ENCODE measurements around the gene PSMD14.

PSMD14 gene

GRCh38 chr2:161421686-161422085 lies 113.5 kb downstream of the PSMD14 start:
- no peak for FAIRE-seq

GRCh38 chr2:161422816-161423403 lies 114.7 kb downstream of the PSMD14 start:
- FAIRE-seq: no peak

GRCh38 chr2:161423421-161424393 lies 115.5 kb downstream of the PSMD14 start:
- FAIRE-seq: no peak

GRCh38 chr2:161424394-161424769 lies 116.2 kb downstream of the PSMD14 start:
- FAIRE-seq: no peak

GRCh38 chr2:161424891-161425727 lies 116.9 kb downstream of the PSMD14 start:
- no peak for FAIRE-seq

GRCh38 chr2:161425728-161426454 lies 117.7 kb downstream of the PSMD14 start:
- no peak for FAIRE-seq

- FAIRE-seq: no peak
These were observed 118.3 kb downstream of the PSMD14 start for GRCh38 chr2:161426455-161426921.

GRCh38 chr2:161426922-161427663 lies 118.9 kb downstream of the PSMD14 start:
- no peak for FAIRE-seq

GRCh38 chr2:161427664-161428587 lies 119.7 kb downstream of the PSMD14 start:
- FAIRE-seq: no peak

GRCh38 chr2:161430386-161430785 lies 122.2 kb downstream of the PSMD14 start:
- no peak for FAIRE-seq

GRCh38 chr2:161432107-161432506 lies 123.9 kb downstream of the PSMD14 start:
- no peak for FAIRE-seq

GRCh38 chr2:161434118-161434517 lies 125.9 kb downstream of the PSMD14 start:
- no peak for FAIRE-seq

GRCh38 chr2:161436411-161436810 lies 128.2 kb downstream of the PSMD14 start:
- no peak for FAIRE-seq

- FAIRE-seq: no peak
These were observed 130.4 kb downstream of the PSMD14 start for GRCh38 chr2:161438598-161438997.

GRCh38 chr2:161445097-161445496 lies 136.9 kb downstream of the PSMD14 start:
- no peak for FAIRE-seq

GRCh38 chr2:161448431-161448830 lies 140.2 kb downstream of the PSMD14 start:
- FAIRE-seq: no peak
